Amniotic epithelial cell (primary cell): ENCODE measurements around the gene WIPF3.
"Not testable (repeated sequence)": the region's sequence is repeated elsewhere in the genome, so short reads cannot be mapped to it uniquely, and the experiment has no call there.

Source experiments
- DNase-seq: peaks from one replicate; pipeline ENCODE4 v3.0.0-alpha.2; 2010; ENCODE audit warnings: low read depth

The WIPF3 gene

GRCh38 chr7:29955075-29955792 is 148.9 kb downstream of the WIPF3 start:
- DNase-seq: no peak

GRCh38 chr7:29955799-29956486 is 149.6 kb downstream of the WIPF3 start:
- no peak for DNase-seq

GRCh38 chr7:29956487-29956836 is 150.2 kb downstream of the WIPF3 start:
- no peak for DNase-seq

GRCh38 chr7:29957521-29958310 is 151.4 kb downstream of the WIPF3 start:
- no peak for DNase-seq

- DNase-seq: no peak
These were observed 152.5 kb downstream of the WIPF3 start for GRCh38 chr7:29958667-29959358.

GRCh38 chr7:29961611-29962010 is 155.3 kb downstream of the WIPF3 start:
- not testable (repeated sequence) for DNase-seq

GRCh38 chr7:29962035-29962434 is 155.7 kb downstream of the WIPF3 start:
- DNase-seq: no peak

- DNase-seq: no peak
These were observed 158.7 kb downstream of the WIPF3 start for GRCh38 chr7:29965030-29965429.
